ENCODE data around the gene NUP133. TPM values are rescaled to one million over a fixed set of nuclear protein-coding genes. Genes with fewer than 3 reads are reported as not detected.

Gene NUP133
- total RNA-seq, 2 donors from 2014 or later: 67.8 to 68.4 TPM

DNA sequence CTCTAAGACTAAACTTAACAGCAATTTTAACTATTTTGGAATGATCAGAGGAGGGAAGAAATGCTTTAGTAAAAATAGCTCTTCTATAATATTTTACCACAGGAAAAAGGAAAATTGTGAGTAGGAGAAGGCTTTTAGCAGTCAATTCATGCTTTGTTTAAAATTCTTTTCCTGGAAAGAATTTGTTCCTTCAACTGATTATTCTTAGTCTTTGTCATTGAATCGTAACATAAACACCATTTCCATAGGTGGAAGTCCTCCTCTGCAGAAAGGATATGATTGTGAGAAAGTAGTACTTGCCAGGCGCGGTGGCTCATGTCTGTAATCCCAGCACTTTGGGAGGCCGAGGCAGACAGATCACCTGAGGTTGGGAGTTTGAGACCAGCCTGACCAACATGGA is 62.3 kb downstream of the NUP133 start:
- 94 to 100% methylated on average over 3 to 4 of the region's 4 CpGs for WGBS, 2 experiments (ENCODE audit: insufficient coverage in 1 of 2, insufficient read length in 1 of 2)
- H3K27me3 Mint-ChIP-seq (ENCODE audit: insufficient read depth): no peaks in the 10 kb centered on the region
- H3K27ac ChIP-seq (ENCODE audit: low read depth, low read length): no peak overlapping the region
- H3K4me1 ChIP-seq (ENCODE audit: control insufficient read depth, insufficient read depth, low read length): no peaks in the 10 kb centered on the region
- peaks cover 72% of the 10 kb centered on the region for H3K36me3 ChIP-seq (ENCODE audit: control insufficient read depth, insufficient read depth, low read length)
- no peak overlapping the region for H3K4me3 Mint-ChIP-seq
- H3K36me3 Mint-ChIP-seq (ENCODE audit: low read depth): peaks cover 61% of the 10 kb centered on the region
- no peak for DNase-seq
- H3K27ac Mint-ChIP-seq: no peak overlapping the region
- no peak overlapping the region for H3K9ac ChIP-seq (ENCODE audit: extremely low read depth, low read length, poor library complexity, severe bottlenecking)
- H3K9me3 ChIP-seq (ENCODE audit: control insufficient read depth, low read length): no peaks in the 10 kb centered on the region
- H3K4me3 ChIP-seq (ENCODE audit: low read length): no peak overlapping the region
- peaks cover under 1% of the 10 kb centered on the region for H3K4me1 Mint-ChIP-seq
- H3K27me3 ChIP-seq (ENCODE audit: control insufficient read depth, insufficient read depth, low read length, poor library complexity, severe bottlenecking): no peaks in the 10 kb centered on the region
- H3K9me3 Mint-ChIP-seq: no peaks in the 10 kb centered on the region
- TF ChIP-seq, protein P1, sequence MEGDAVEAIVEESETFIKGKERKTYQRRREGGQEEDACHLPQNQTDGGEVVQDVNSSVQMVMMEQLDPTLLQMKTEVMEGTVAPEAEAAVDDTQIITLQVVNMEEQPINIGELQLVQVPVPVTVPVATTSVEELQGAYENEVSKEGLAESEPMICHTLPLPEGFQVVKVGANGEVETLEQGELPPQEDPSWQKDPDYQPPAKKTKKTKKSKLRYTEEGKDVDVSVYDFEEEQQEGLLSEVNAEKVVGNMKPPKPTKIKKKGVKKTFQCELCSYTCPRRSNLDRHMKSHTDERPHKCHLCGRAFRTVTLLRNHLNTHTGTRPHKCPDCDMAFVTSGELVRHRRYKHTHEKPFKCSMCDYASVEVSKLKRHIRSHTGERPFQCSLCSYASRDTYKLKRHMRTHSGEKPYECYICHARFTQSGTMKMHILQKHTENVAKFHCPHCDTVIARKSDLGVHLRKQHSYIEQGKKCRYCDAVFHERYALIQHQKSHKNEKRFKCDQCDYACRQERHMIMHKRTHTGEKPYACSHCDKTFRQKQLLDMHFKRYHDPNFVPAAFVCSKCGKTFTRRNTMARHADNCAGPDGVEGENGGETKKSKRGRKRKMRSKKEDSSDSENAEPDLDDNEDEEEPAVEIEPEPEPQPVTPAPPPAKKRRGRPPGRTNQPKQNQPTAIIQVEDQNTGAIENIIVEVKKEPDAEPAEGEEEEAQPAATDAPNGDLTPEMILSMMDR (conservative IDR thresholded peaks at IDR 0.05): no peak

DNA sequence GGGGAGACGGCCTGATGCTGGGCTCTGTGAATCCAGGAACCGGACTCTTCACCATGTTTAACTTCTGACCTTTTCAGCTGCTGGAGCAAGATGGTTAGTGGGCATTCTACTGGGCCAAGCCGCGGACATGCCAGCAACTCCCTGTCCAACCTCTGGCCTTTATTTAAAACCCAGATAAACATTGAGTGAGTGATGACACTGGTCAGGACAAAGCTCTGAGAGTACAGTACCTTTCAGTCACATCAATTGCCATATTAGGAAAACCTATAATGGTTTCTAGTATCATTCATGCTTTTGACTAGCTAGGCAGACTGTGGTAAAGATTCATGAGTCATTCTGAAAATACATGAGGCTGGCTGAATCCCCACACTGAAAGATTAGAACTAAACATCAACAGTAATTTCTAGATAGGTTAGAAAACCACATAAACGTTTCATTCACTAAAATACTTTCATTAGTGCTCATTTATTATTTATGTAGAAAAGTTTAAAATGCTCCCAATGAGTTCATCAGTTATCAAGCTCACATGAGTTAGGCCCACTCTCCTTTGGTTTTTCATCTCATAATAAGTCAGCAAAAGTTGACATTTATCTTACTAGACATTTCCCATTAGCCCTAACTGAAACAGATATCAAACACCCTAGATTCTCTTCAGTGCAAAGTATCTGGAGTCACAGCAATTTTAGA is 67.1 kb downstream of the NUP133 start:
- H3K27ac ChIP-seq (ENCODE audit: low read depth, low read length): no peak overlapping the region
- H3K36me3 Mint-ChIP-seq (ENCODE audit: low read depth): peaks cover 51% of the 10 kb centered on the region
- H3K27ac Mint-ChIP-seq: no peak overlapping the region

DNA sequence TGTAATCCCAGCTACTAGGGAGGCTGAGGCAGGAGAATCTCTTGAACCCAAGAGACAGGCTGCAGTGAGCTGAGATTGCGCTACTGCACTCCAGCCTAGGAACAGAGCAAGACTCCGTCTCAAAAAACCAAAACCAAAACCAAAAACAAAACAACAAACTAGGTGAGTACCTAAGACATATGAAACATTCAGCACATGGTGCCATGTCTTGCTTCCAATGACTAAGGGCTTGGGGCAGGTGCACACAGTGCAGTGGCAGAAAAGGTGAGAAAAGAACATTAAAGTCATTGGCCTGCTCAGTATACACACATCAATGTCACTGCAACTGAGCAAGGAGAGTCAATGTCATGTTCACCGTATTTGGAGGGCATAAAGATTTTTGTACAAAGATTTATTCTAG is 70.1 kb downstream of the NUP133 start:
- Mint-ChIP-seq H3K4me1 (peaks cover 8% of the 10 kb centered on the region), H3K4me3 (no peak overlapping the region), H3K27ac (no peak overlapping the region), H3K36me3 (ENCODE audit: low read depth) (peaks cover 30% of the 10 kb centered on the region), H3K9me3 (no peaks in the 10 kb centered on the region), H3K27me3 (ENCODE audit: insufficient read depth) (peaks cover 35% of the 10 kb centered on the region)
- H3K27me3 ChIP-seq (ENCODE audit: control insufficient read depth, insufficient read depth, low read length, poor library complexity, severe bottlenecking): peaks cover 25% of the 10 kb centered on the region
- H3K4me3 ChIP-seq (ENCODE audit: low read length): no peak overlapping the region
- H3K9me3 ChIP-seq (ENCODE audit: control insufficient read depth, low read length): no peaks in the 10 kb centered on the region
- H3K27ac ChIP-seq (ENCODE audit: low read depth, low read length): no peak overlapping the region
- no peak for DNase-seq
- TF ChIP-seq, protein P1 (conservative IDR thresholded peaks at IDR 0.05): no peak
- no peaks in the 10 kb centered on the region for H3K4me1 ChIP-seq (ENCODE audit: control insufficient read depth, insufficient read depth, low read length)
- peaks cover 22% of the 10 kb centered on the region for H3K36me3 ChIP-seq (ENCODE audit: control insufficient read depth, insufficient read depth, low read length)
- 94 to 100% methylated on average over 1 to 3 of the region's 3 CpGs for WGBS, 2 experiments (ENCODE audit: insufficient coverage in 1 of 2, insufficient read length in 1 of 2)
- H3K9ac ChIP-seq (ENCODE audit: extremely low read depth, low read length, poor library complexity, severe bottlenecking): no peak overlapping the region

More for the DNA sequence above, 67.1 kb downstream of the NUP133 start:
- WGBS, 2 experiments (ENCODE audit: insufficient coverage in 1 of 2, insufficient read length in 1 of 2): 84 to 100% methylated on average over 1 to 5 of the region's 5 CpGs
- peaks cover 48% of the 10 kb centered on the region for H3K36me3 ChIP-seq (ENCODE audit: control insufficient read depth, insufficient read depth, low read length)
- H3K27me3 ChIP-seq (ENCODE audit: control insufficient read depth, insufficient read depth, low read length, poor library complexity, severe bottlenecking): no peaks in the 10 kb centered on the region
- TF ChIP-seq, protein P1 (conservative IDR thresholded peaks at IDR 0.05): no peak
- H3K9ac ChIP-seq (ENCODE audit: extremely low read depth, low read length, poor library complexity, severe bottlenecking): no peak overlapping the region
- H3K4me3 ChIP-seq (ENCODE audit: low read length): no peak overlapping the region
- H3K4me1 Mint-ChIP-seq: peaks cover 4% of the 10 kb centered on the region
- no peaks in the 10 kb centered on the region for H3K9me3 Mint-ChIP-seq
- no peaks in the 10 kb centered on the region for H3K4me1 ChIP-seq (ENCODE audit: control insufficient read depth, insufficient read depth, low read length)
- DNase-seq: peak; percentile 67
- no peak overlapping the region for H3K4me3 Mint-ChIP-seq
- peaks cover 9% of the 10 kb centered on the region for H3K27me3 Mint-ChIP-seq (ENCODE audit: insufficient read depth)
- no peaks in the 10 kb centered on the region for H3K9me3 ChIP-seq (ENCODE audit: control insufficient read depth, low read length)

Data from endodermal cell (in vitro differentiated cells).